ENCODE data around the gene SHANK1. TPM values are rescaled to one million over a fixed set of nuclear protein-coding genes. Genes with fewer than 3 reads are reported as not detected.

Gene SHANK1
- total and polyA plus RNA-seq, 2 of the 13 experiments (the other 11 are each of a cell fraction or from before 2014, with no cell fraction given) = not detected

- no peak overlapping the region for H3K4me2 ChIP-seq (ENCODE audit: low read depth, low read length)
- no peak overlapping the region for H3K9ac ChIP-seq (ENCODE audit: insufficient read depth, low read depth, low read length)
- H3K27ac ChIP-seq (ENCODE audit: extremely low read length, insufficient read depth, low read length) = no peak overlapping the region
- no peak overlapping the region for H3K4me3 ChIP-seq (replicated peaks in 1 of 3; ENCODE audit: insufficient read depth in 1 of 3, low read depth in 2 of 3, low read length in 3 of 3)
- no peak for ATAC-seq
- H3K9me3 ChIP-seq (ENCODE audit: low read length) = no peaks in the 10 kb centered on the region
- H3K36me3 ChIP-seq (replicated peaks in 1 of 2; ENCODE audit: control insufficient read depth in 1 of 2, insufficient read depth in 2 of 2, low read length in 2 of 2) = no peaks in the 10 kb centered on the region
- no peak for TF ChIP-seq ZC3H13 (CRISPR knock-in tag; IDR thresholded peaks at IDR 0.05)
- TF ChIP-seq RNF2 (conservative IDR thresholded peaks at IDR 0.05; ENCODE audit: low read depth) = no peak
- no peaks in the 10 kb centered on the region for H3K79me2 ChIP-seq (ENCODE audit: insufficient read depth, low read length)
- H3K27me3 ChIP-seq (ENCODE audit: control insufficient read depth in 1 of 2, insufficient read depth in 2 of 2, low read length in 2 of 2) = peaks cover 3 to 27% of the 10 kb centered on the region in 2 experiments; a peak in 3 of 5 replicates
- no peaks in the 10 kb centered on the region for H4K20me1 ChIP-seq (ENCODE audit: insufficient read depth, low read length)
- H3K4me1 ChIP-seq (ENCODE audit: insufficient read depth, low read length) = no peaks in the 10 kb centered on the region
- ChIA-PET POLR2A (no interaction called here), CTCF (ENCODE audit: low intra/inter-chr PET ratio, low total read pairs) (no interaction called here)
- FAIRE-seq = no peak
- in situ Hi-C loops (cut with HindIII; ENCODE audit: extremely low pct_ligation_motif_present, low pct_unique_long_range_greater_than_20kb) (no loop called here), intact Hi-C loops (cut with micrococcal nuclease; ENCODE audit: unreplicated experiment) (no loop called here)
- WGBS (ENCODE audit: low lambda C conversion rate) = 8% methylated on average over 16 of the region's 50 CpGs
- DNase-seq (ENCODE audit: low spot score) = no peak
- no peak overlapping the region for H2AFZ ChIP-seq (ENCODE audit: low read length)
- BruUV-seq (replicated peaks) = no TSS peak
These were observed 33.1 kb downstream of the SHANK1 start for GRCh38 chr19:50686310-50687032.

DNA sequence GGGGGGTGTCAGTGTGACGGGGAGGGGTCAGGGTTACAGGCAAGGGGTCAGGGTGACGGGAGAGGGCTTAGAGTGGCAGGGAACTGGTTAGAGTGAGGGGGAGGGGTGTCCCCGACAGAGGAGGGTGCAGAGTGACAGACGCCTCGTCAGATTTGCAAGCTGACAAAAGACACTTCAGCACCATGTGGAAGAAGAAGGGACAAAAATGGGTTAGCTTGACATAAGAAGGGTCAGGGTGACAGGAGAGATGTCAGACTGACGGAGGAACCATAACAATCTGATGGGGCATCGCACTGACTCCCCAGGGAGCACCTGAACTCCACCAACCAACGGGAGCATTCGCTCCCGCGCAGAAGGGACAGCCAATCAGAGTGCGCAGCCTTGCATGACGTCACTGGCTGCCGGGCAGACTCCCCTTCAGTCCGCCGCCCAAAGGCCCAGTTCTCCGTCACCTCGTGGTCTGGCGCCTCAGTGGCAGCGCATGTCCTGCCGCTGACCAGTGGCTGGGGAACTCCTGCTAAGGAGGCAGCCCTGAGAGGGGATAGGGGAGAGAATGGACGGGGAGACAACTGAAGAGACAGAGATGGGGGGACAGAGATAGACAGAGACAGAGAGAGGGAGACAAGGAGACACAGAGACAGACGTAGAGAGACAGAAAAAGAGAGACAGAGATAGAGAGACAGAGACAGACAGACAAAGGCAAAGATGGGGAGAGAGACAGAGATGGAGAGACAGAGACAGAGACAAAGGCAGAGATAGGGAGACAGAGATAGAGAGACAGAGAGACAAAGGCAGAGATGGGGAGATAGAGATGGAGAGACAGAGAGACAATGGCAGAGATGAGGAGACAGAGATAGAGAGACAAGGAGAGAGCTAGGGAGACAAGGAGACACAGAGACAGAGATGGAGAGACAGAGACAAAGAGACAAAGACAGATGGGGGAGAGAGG, 40.2 kb downstream of the SHANK1 start:
- H3K9me3 ChIP-seq (ENCODE audit: low read length) = no peaks in the 10 kb centered on the region
- H3K27me3 ChIP-seq (ENCODE audit: control insufficient read depth in 1 of 2, insufficient read depth in 2 of 2, low read length in 2 of 2) = peaks cover 2 to 12% of the 10 kb centered on the region in 2 experiments; a peak in 3 of 5 replicates
- no peaks in the 10 kb centered on the region for H3K79me2 ChIP-seq (ENCODE audit: insufficient read depth, low read length)
- H3K36me3 ChIP-seq (replicated peaks in 1 of 2; ENCODE audit: control insufficient read depth in 1 of 2, insufficient read depth in 2 of 2, low read length in 2 of 2) = no peaks in the 10 kb centered on the region
- no TSS peak for BruUV-seq (replicated peaks)
- peak; percentile 88 for ATAC-seq
- H3K9ac ChIP-seq (ENCODE audit: insufficient read depth, low read depth, low read length) = no peak overlapping the region
- no peak overlapping the region for H3K27ac ChIP-seq (ENCODE audit: extremely low read length, insufficient read depth, low read length)
- no peak overlapping the region for H3K4me3 ChIP-seq (replicated peaks in 1 of 3; ENCODE audit: insufficient read depth in 1 of 3, low read depth in 2 of 3, low read length in 3 of 3)
- no peak overlapping the region for H2AFZ ChIP-seq (ENCODE audit: low read length)
- ChIA-PET POLR2A (no interaction called here), CTCF (ENCODE audit: low intra/inter-chr PET ratio, low total read pairs) (no interaction called here)
- WGBS (ENCODE audit: low lambda C conversion rate) = 19% methylated on average over 17 of the region's 23 CpGs
- no peaks in the 10 kb centered on the region for H3K4me1 ChIP-seq (ENCODE audit: insufficient read depth, low read length)
- peak; percentile 47 for FAIRE-seq
- DNase-seq (ENCODE audit: low spot score) = peak; percentile 48
- intact Hi-C loops (cut with micrococcal nuclease; ENCODE audit: unreplicated experiment) = no loop called here
- H4K20me1 ChIP-seq (ENCODE audit: insufficient read depth, low read length) = no peaks in the 10 kb centered on the region
- H3K4me2 ChIP-seq (ENCODE audit: low read depth, low read length) = no peak overlapping the region
- in situ Hi-C loops (cut with HindIII; ENCODE audit: extremely low pct_ligation_motif_present, low pct_unique_long_range_greater_than_20kb) = no loop called here
- TF ChIP-seq, protein P1, sequence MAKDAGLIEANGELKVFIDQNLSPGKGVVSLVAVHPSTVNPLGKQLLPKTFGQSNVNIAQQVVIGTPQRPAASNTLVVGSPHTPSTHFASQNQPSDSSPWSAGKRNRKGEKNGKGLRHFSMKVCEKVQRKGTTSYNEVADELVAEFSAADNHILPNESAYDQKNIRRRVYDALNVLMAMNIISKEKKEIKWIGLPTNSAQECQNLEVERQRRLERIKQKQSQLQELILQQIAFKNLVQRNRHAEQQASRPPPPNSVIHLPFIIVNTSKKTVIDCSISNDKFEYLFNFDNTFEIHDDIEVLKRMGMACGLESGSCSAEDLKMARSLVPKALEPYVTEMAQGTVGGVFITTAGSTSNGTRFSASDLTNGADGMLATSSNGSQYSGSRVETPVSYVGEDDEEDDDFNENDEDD (CRISPR knock-in tag; IDR thresholded peaks at IDR 0.05; ENCODE audit: borderline replicate concordance) = peak; percentile 92
- no peak for TF ChIP-seq GRHL1 (CRISPR knock-in tag; conservative IDR thresholded peaks at IDR 0.05)
- no peak for TF ChIP-seq SP5 (CRISPR knock-in tag; IDR thresholded peaks at IDR 0.05; ENCODE audit: borderline replicate concordance, low read depth)
- TF ChIP-seq, protein P2, sequence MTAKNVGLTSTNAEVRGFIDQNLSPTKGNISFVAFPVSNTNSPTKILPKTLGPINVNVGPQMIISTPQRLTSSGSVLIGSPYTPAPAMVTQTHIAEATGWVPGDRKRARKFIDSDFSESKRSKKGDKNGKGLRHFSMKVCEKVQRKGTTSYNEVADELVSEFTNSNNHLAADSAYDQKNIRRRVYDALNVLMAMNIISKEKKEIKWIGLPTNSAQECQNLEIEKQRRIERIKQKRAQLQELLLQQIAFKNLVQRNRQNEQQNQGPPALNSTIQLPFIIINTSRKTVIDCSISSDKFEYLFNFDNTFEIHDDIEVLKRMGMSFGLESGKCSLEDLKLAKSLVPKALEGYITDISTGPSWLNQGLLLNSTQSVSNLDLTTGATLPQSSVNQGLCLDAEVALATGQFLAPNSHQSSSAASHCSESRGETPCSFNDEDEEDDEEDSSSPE (CRISPR knock-in tag; IDR thresholded peaks at IDR 0.05) = peak; percentile 84
- TF ChIP-seq GTF3A (CRISPR knock-in tag; conservative IDR thresholded peaks at IDR 0.05) = no peak
- no peak for TF ChIP-seq JUNB (CRISPR knock-in tag; IDR thresholded peaks at IDR 0.05; ENCODE audit: borderline replicate concordance)
- 0 out of 2 replicates have a peak, but pooled peaks have one; percentile 59 for TF ChIP-seq NBN (conservative IDR thresholded peaks at IDR 0.05)
- peak; percentile 100 for TF ChIP-seq RFXANK (CRISPR knock-in tag; IDR thresholded peaks at IDR 0.05)
- no peak for TF ChIP-seq SSRP1 (CRISPR knock-in tag; IDR thresholded peaks at IDR 0.05)
- TF ChIP-seq ZSCAN30 (CRISPR knock-in tag; IDR thresholded peaks at IDR 0.05) = no peak
- TF ChIP-seq SATB2 (CRISPR knock-in tag; IDR thresholded peaks at IDR 0.05) = no peak

Measured in HepG2 (cell line).